Hepatic stellate cell (primary cell): ENCODE data around the gene SMG1.
"Not testable (repeated sequence)": the region's sequence is repeated elsewhere in the genome, so short reads cannot be mapped to it uniquely, and the experiment has no call there.

Experiments used
- DNase-seq: peaks from one replicate; pipeline ENCODE4 v3.0.0; 2011; ENCODE audit warnings: low spot score

Gene SMG1

DNA sequence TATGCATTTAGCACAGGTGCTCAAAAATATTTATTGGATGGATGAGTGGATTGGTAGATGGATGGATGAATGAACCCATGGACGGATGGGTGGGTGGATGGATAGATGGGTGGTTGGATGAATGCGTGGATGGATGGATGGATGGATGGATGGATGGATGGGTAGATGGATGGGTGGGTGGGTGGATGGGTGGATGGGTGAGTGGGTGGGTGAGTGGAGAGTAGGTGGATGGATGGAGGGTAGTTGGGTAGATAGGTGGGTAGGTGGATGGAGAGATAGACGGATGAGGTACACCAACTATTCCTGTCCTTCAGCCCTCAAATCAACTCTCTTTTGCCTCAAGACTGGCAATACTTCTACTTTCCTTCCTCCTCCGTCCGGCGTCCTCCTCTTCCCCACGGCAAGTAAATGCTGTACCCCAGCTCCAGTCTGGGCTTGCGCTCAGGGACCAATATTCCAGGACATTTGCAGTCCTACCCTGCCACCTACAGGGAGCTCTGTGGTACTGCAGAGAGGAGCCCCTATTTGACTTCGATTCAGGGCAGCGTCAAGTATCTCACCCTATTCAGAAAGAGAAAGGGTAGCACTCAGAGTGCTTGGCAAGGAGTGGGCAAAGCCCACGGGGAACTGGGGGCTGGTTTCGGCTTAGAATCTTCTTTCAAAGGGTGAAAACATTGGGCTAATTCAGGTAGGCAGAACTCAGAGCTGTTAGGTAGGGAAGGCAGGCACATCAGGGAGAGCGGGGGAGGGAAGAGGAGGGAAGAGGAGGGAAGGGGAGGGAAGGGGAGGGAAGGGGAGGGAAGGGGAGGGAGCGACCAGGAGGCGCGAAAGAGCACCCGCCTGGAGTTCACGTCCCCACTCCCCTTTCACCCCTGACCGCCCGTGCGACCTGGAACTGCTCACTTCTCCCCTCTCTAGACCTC, 166.3 kb downstream of the SMG1 start:
- not testable (repeated sequence) for DNase-seq

DNA sequence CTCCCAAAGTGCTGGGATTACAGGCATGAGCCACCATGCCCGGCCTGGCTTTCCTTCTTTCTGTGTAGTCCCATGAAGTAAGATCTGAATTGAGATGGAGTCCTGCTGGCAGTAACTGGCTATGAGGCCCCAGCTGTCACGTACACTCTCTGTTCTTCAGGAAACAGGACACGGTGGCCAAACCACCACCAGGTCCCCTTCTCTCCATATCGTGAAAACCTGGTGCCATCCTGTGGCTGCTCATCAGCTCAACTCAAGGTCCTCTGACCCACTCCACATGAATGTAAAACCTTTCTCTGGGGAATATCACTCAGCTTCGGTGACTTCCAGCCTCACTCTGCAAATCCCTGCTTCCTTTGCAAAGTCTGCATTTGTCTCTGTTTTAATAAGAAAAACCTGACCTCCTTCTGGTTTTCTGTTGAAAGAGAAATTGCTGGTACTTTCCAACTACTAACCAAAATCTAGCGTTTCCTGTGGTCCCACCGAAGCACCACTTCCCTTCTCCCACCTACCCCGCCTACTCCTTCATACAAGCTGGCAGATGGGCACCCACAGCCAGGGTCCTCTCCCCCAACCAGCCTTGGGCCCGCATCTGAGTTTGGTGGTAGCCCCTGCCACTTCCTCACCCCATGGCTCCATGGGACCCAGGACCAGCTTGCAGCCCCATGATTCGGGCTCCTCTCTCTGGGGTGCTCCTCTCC, 168.1 kb downstream of the SMG1 start:
- DNase-seq, result not testable (repeated sequence)

DNA sequence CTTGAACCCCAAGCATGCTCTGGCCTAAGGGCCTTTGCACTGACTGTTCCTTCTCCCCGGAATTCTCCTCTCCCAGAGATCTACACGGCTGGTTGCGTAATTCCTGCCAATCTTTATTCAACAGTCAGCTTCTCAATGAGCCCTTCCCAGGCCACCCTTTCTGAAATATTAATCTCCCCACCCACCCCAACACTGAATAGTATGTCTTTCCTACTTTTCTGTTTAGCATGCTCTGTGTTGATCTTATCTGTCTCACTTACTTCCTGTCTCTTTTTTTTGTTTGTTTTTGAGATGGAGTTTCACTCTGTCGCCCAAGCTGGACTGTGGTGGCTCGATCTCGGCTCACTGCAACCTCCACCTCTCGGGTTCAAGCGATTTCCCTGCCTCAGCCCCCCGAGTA, 169.6 kb downstream of the SMG1 start:
- not testable (repeated sequence) for DNase-seq
